Measurements from ENCODE around the gene ERC2.

The ERC2 gene

DNA sequence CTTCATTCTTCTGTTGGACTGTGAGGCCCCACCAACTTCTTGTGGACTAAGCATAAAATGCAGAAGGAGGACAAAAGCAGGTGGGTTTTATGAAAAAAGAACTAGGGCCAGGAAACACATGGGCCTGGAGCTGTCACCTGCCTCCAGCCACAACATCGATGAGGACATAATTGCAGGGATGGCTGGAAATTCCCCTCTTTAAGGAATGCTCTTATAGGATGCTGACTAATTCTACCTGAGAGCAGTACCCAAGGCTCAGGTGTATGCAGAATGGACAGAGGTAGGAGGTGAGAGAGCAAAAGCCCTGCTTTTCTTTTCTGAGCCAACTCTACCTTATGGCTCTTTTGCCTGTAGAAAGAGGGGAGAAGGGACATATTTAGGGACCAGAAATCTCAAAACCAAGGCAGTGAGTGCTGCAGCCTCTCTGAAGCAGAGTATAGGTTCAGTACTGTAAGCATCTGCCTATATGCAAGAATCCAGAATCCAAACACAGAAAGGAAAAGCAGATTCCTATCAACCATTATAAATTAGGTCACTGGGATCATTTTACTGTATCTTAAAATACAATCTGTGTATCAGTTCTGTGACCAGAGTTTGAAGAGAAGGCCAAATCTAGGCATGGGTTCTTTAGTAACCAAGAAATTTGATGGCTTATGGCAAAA, 775.8 kb downstream of the ERC2 start:
- TF ChIP-seq WT1 (tag by site-specific recombination; IDR thresholded peaks at IDR 0.05) = no peak
- no peak for TF ChIP-seq HOXA7 (CRISPR knock-in tag; IDR thresholded peaks at IDR 0.05; ENCODE audit: borderline replicate concordance)
- TF ChIP-seq YY1 (tag by site-specific recombination; IDR thresholded peaks at IDR 0.05) = no peak
- no peak for TF ChIP-seq ZNF830 (tag by site-specific recombination; IDR thresholded peaks at IDR 0.05; ENCODE audit: low read depth)
- no peak for TF ChIP-seq ZNF529 (tag by site-specific recombination; IDR thresholded peaks at IDR 0.05; ENCODE audit: insufficient replicate concordance)
- Histone ChIP-seq H3K27ac (ENCODE audit: extremely low read depth, low read depth, low read length) (no peak overlapping the region), H3K4me3 (ENCODE audit: low read depth, low read length) (no peak overlapping the region), H3K36me3 (ENCODE audit: control insufficient read depth in 2 of 2, insufficient read depth in 1 of 2, low read length in 2 of 2) (peaks cover 0 to 3% of the 10 kb centered on the region in 2 experiments; a peak in 1 of 3 replicates), H3K4me1 (ENCODE audit: control insufficient read depth, insufficient read depth, low read length) (peaks cover 8% of the 10 kb centered on the region; the same call in 1 of the 2 replicates), H3K9me3 (ENCODE audit: control insufficient read depth, insufficient read depth, low read depth, low read length) (no peaks in the 10 kb centered on the region)
- ChIA-PET CTCF (no interaction called here), POLR2A (no interaction called here)

DNA sequence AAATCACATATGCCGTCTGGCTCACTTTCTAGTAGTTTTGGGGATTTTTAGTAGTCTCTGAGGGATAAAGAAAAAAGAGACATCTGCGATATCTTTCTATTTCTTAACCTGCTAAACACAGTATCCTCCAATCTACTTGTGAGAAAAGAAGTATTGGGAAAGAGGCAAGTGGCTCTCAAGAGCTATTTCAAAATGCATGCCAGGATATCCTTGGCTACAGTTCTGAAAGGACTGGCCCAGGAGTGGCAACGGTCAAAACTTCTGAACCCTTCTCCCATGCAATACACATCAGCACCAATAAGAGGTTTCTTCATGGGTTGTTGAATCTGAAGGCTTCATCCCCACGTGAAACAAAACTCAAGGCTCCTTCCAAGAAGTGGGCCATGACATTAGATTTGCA, 777.1 kb downstream of the ERC2 start:
- POLR2A ChIA-PET = no interaction called here
- Histone ChIP-seq H3K4me3 (ENCODE audit: low read depth, low read length) (no peak overlapping the region), H3K36me3 (ENCODE audit: control insufficient read depth in 2 of 2, insufficient read depth in 1 of 2, low read length in 2 of 2) (no peaks in the 10 kb centered on the region), H3K4me1 (ENCODE audit: control insufficient read depth, insufficient read depth, low read length) (peaks cover 8% of the 10 kb centered on the region; the same call in 1 of the 2 replicates), H3K27ac (ENCODE audit: extremely low read depth, low read depth, low read length) (no peak overlapping the region), H3K9me3 (ENCODE audit: control insufficient read depth, insufficient read depth, low read depth, low read length) (no peaks in the 10 kb centered on the region)
- TF ChIP-seq ZNF132 (tag by site-specific recombination; IDR thresholded peaks at IDR 0.05; ENCODE audit: borderline replicate concordance) (no peak), ZNF24 (tag by site-specific recombination; IDR thresholded peaks at IDR 0.05) (no peak), ZNF596 (tag by site-specific recombination; IDR thresholded peaks at IDR 0.05) (no peak), MZF1 (tag by site-specific recombination; IDR thresholded peaks at IDR 0.05; ENCODE audit: borderline replicate concordance) (0 out of 2 replicates have a peak, but pooled peaks have one; percentile 5), ZNF621 (tag by site-specific recombination; IDR thresholded peaks at IDR 0.05) (no peak), ZNF266 (tag by site-specific recombination; IDR thresholded peaks at IDR 0.05; ENCODE audit: low read depth) (no peak)
- CTCF ChIA-PET = interaction anchor here (0.6 kb wide), 1 partner anchor 15 kb away, joined by 3 read pairs; no protein-coding TSS in a partner anchor

DNA sequence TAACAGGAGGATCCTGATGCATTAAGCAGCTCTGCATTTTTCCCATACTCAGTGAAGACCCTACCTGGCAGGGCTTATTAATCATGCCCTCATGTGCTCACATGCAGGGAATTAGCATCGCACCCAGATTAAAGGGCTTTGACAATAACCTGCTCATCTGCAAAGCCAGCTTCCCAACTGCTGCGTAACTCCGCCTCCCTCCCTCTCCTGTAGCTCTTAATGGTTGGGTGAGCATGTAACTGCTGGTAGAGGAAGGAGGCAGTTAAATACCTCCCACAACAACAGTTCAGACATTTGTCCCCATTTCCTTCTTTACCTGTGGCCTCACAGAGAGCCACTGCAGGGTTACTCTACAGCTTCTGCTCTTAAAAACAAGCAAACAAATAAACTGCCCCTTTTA, 777.5 kb downstream of the ERC2 start:
- Histone ChIP-seq H3K4me3 (ENCODE audit: low read depth, low read length) (no peak overlapping the region), H3K4me1 (ENCODE audit: control insufficient read depth, insufficient read depth, low read length) (peaks cover 8% of the 10 kb centered on the region; the same call in 1 of the 2 replicates), H3K9me3 (ENCODE audit: control insufficient read depth, insufficient read depth, low read depth, low read length) (no peaks in the 10 kb centered on the region), H3K27ac (ENCODE audit: extremely low read depth, low read depth, low read length) (no peak overlapping the region), H3K36me3 (ENCODE audit: control insufficient read depth in 2 of 2, insufficient read depth in 1 of 2, low read length in 2 of 2) (no peaks in the 10 kb centered on the region)
- CTCF ChIA-PET = no interaction called here
- TF ChIP-seq, protein P1, sequence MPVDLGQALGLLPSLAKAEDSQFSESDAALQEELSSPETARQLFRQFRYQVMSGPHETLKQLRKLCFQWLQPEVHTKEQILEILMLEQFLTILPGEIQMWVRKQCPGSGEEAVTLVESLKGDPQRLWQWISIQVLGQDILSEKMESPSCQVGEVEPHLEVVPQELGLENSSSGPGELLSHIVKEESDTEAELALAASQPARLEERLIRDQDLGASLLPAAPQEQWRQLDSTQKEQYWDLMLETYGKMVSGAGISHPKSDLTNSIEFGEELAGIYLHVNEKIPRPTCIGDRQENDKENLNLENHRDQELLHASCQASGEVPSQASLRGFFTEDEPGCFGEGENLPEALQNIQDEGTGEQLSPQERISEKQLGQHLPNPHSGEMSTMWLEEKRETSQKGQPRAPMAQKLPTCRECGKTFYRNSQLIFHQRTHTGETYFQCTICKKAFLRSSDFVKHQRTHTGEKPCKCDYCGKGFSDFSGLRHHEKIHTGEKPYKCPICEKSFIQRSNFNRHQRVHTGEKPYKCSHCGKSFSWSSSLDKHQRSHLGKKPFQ (tag by site-specific recombination; IDR thresholded peaks at IDR 0.05) = no peak
- TF ChIP-seq ZNF670 (tag by site-specific recombination; IDR thresholded peaks at IDR 0.05; ENCODE audit: low read depth) (no peak), ZFP3 (tag by site-specific recombination; IDR thresholded peaks at IDR 0.05; ENCODE audit: low read depth) (no peak), HOXA7 (CRISPR knock-in tag; IDR thresholded peaks at IDR 0.05; ENCODE audit: borderline replicate concordance) (no peak), SP3 (tag by site-specific recombination; IDR thresholded peaks at IDR 0.05) (no peak), MZF1 (tag by site-specific recombination; IDR thresholded peaks at IDR 0.05; ENCODE audit: borderline replicate concordance) (peak; percentile 40; the same call in 1 of the 2 replicates), ZNF624 (tag by site-specific recombination; IDR thresholded peaks at IDR 0.05) (no peak)
- POLR2A ChIA-PET = no interaction called here

DNA sequence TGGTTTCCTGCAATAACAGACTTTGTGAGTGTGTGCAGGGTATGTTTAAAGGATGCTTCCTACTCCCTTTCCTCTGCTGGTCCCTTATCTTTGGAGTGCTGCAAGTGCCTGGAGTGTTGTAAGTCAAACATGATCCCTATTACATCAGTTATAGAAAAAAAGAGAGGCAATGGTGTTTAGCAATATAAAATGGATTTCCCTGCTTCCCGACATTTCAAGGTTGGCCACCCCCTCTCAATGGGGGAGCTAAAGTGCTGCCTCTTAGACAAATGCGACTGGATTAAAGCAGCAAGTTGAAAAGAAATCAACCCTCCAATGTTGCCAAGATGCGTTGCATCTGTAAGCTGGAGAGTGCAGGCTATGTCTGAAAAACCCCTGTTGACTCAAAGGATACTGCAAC, 778.1 kb downstream of the ERC2 start:
- H3K4me3 ChIP-seq (ENCODE audit: low read depth, low read length) = no peak overlapping the region
- H3K27ac ChIP-seq (ENCODE audit: extremely low read depth, low read depth, low read length) = no peak overlapping the region
- no peaks in the 10 kb centered on the region for H3K9me3 ChIP-seq (ENCODE audit: control insufficient read depth, insufficient read depth, low read depth, low read length)
- H3K4me1 ChIP-seq (ENCODE audit: control insufficient read depth, insufficient read depth, low read length) = peaks cover 8% of the 10 kb centered on the region; the same call in 1 of the 2 replicates
- POLR2A ChIA-PET = no interaction called here
- CTCF ChIA-PET = no interaction called here
- H3K36me3 ChIP-seq (ENCODE audit: control insufficient read depth in 2 of 2, insufficient read depth in 1 of 2, low read length in 2 of 2) = no peaks in the 10 kb centered on the region
- TF ChIP-seq, protein P2, sequence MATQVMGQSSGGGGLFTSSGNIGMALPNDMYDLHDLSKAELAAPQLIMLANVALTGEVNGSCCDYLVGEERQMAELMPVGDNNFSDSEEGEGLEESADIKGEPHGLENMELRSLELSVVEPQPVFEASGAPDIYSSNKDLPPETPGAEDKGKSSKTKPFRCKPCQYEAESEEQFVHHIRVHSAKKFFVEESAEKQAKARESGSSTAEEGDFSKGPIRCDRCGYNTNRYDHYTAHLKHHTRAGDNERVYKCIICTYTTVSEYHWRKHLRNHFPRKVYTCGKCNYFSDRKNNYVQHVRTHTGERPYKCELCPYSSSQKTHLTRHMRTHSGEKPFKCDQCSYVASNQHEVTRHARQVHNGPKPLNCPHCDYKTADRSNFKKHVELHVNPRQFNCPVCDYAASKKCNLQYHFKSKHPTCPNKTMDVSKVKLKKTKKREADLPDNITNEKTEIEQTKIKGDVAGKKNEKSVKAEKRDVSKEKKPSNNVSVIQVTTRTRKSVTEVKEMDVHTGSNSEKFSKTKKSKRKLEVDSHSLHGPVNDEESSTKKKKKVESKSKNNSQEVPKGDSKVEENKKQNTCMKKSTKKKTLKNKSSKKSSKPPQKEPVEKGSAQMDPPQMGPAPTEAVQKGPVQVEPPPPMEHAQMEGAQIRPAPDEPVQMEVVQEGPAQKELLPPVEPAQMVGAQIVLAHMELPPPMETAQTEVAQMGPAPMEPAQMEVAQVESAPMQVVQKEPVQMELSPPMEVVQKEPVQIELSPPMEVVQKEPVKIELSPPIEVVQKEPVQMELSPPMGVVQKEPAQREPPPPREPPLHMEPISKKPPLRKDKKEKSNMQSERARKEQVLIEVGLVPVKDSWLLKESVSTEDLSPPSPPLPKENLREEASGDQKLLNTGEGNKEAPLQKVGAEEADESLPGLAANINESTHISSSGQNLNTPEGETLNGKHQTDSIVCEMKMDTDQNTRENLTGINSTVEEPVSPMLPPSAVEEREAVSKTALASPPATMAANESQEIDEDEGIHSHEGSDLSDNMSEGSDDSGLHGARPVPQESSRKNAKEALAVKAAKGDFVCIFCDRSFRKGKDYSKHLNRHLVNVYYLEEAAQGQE (tag by site-specific recombination; IDR thresholded peaks at IDR 0.05) = no peak
- TF ChIP-seq SP3 (tag by site-specific recombination; IDR thresholded peaks at IDR 0.05) = no peak
- TF ChIP-seq GLIS1 (tag by site-specific recombination; IDR thresholded peaks at IDR 0.05) = peak; percentile 37; the same call in 1 of the 2 replicates
- no peak for TF ChIP-seq ZSCAN23 (tag by site-specific recombination; IDR thresholded peaks at IDR 0.05)
- TF ChIP-seq, protein P3, sequence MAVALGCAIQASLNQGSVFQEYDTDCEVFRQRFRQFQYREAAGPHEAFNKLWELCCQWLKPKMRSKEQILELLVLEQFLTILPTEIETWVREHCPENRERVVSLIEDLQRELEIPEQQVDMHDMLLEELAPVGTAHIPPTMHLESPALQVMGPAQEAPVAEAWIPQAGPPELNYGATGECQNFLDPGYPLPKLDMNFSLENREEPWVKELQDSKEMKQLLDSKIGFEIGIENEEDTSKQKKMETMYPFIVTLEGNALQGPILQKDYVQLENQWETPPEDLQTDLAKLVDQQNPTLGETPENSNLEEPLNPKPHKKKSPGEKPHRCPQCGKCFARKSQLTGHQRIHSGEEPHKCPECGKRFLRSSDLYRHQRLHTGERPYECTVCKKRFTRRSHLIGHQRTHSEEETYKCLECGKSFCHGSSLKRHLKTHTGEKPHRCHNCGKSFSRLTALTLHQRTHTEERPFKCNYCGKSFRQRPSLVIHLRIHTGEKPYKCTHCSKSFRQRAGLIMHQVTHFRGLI (tag by site-specific recombination; IDR thresholded peaks at IDR 0.05) = peak; percentile 23; the same call in 1 of the 2 replicates
- TF ChIP-seq MYNN (tag by site-specific recombination; IDR thresholded peaks at IDR 0.05; ENCODE audit: borderline replicate concordance) = no peak

All from HEK293 (cell line).